MM.1S (cell line): ENCODE results near the gene XYLT1.

Source experiments
- DNase-seq: peaks from one replicate; pipeline ENCODE4 v3.0.0-alpha.2; 2015
- H2AFZ ChIP-seq: fragments of 300-600 bp; sonication (generic); 2 replicates; pipeline ENCODE4 v1.6.0; 2016; ENCODE audit warnings: antibody characterized with exemption, low read length
- H3F3A ChIP-seq: fragments of 300-600 bp; sonication (generic); 2 replicates; pipeline ENCODE4 v1.6.1; 2016; ENCODE audit warnings: mild to moderate bottlenecking, antibody characterized with exemption, low read length, moderate library complexity, mixed read lengths; ENCODE audit not compliant: insufficient read depth
- H3K27ac ChIP-seq: fragments of 300-600 bp; sonication (generic); 2 replicates; pipeline ENCODE4 v1.5.1; 2016; ENCODE audit warnings: mild to moderate bottlenecking, low read length
- H3K27me3 ChIP-seq: fragments of 300-600 bp; sonication (generic); replicated peaks from 2 replicates; pipeline ENCODE4 v1.6.0; 2016; ENCODE audit warnings: low read length; ENCODE audit not compliant: insufficient read depth
- H3K36me3 ChIP-seq: fragments of 300-600 bp; sonication (generic); replicated peaks from 2 replicates; pipeline ENCODE4 v1.6.1; 2016; ENCODE audit warnings: mild to moderate bottlenecking, low read length, mixed read lengths; ENCODE audit not compliant: insufficient read depth
- H3K4me1 ChIP-seq: fragments of 300-600 bp; sonication (generic); 2 replicates; pipeline ENCODE4 v1.6.1; 2016; ENCODE audit warnings: low read length, mixed read lengths
- H3K4me2 ChIP-seq: fragments of 300-600 bp; sonication (generic); 2 replicates; pipeline ENCODE4 v1.6.0; 2016; ENCODE audit warnings: low read depth, low read length
- H3K4me3 ChIP-seq: fragments of 300-600 bp; sonication (generic); 2 replicates; pipeline ENCODE4 v1.5.1; 2016; ENCODE audit warnings: low read length, mixed read lengths
- H3K79me2 ChIP-seq: fragments of 300-600 bp; sonication (generic); 2 replicates; pipeline ENCODE4 v1.6.1; 2016; ENCODE audit warnings: mixed run types, low read length, mixed read lengths
- H3K9ac ChIP-seq: fragments of 300-600 bp; sonication (generic); 2 replicates; pipeline ENCODE4 v1.6.1; 2016; ENCODE audit warnings: low read length, mixed read lengths
- H3K9me2 ChIP-seq: fragments of 300-600 bp; sonication (generic); replicated peaks from 2 replicates; pipeline ENCODE4 v1.6.1; 2016; ENCODE audit warnings: mild to moderate bottlenecking, low read length, mixed read lengths; ENCODE audit not compliant: insufficient read depth
- H3K9me3 ChIP-seq: fragments of 300-600 bp; sonication (generic); replicated peaks from 2 replicates; pipeline ENCODE4 v1.6.1; 2016; ENCODE audit warnings: mild to moderate bottlenecking, low read length, mixed read lengths; ENCODE audit not compliant: insufficient read depth
- H4K20me1 ChIP-seq: fragments of 300-600 bp; sonication (generic); 2 replicates; pipeline ENCODE4 v1.6.1; 2016; ENCODE audit warnings: mild to moderate bottlenecking, low read length, moderate library complexity, mixed read lengths; ENCODE audit not compliant: insufficient read depth
- EZH2 ChIP-seq: fragments of 300-600 bp; sonication (generic); optimal IDR thresholded peaks from 2 replicates; pipeline ENCODE3; 2017; ENCODE audit warnings: low read depth, mild to moderate bottlenecking, antibody characterized with exemption, low read length, mixed read lengths
- EZH2phosphoT487 ChIP-seq: fragments of 300-600 bp; sonication (generic); IDR thresholded peaks from 2 replicates; pipeline ENCODE4 v1.6.1; 2018; ENCODE audit warnings: antibody characterized with exemption, low read length
- TF ChIP-seq, protein P1 (sequence below): fragments of 300-600 bp; sonication (generic); IDR thresholded peaks from 2 replicates; pipeline ENCODE4 v1.5.1; 2016; ENCODE audit warnings: antibody characterized with exemption, low read length, mixed read lengths

Gene XYLT1

DNA sequence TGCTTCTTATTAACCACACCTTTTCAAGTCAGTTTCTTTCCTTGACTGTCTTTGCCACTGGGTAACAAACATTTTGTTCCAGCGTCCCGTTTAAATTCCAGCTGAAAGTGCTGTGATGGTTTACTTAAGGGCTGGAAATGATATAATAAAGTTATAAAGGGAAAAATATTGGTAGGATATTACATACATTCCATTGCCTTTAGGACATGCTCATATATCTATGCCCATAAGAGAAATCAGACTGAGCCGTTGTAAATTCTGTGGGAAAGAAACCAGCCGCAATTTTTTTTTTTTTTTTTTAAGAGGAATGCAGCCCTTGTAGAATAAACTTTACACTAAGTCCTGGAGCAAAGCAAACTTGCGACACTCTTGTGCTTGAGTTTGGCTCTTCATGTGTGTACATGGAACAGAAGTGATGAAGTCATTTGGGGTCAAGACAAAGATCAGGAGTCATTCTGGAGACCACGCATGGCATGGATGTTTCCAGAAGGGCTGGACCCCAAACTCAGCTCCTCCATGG, 210.9 kb downstream of the XYLT1 start:
- Histone ChIP-seq H3K4me2 (peak overlapping the region; percentile 93), H3K9me3 (no peaks in the 10 kb centered on the region), H3K4me1 (peaks cover 42% of the 10 kb centered on the region), H3K27ac (peak overlapping the region; percentile 91; the same call in 1 of the 2 replicates), H4K20me1 (no peaks in the 10 kb centered on the region), H3K79me2 (peaks cover 41% of the 10 kb centered on the region), H3F3A (peaks cover 20% of the 10 kb centered on the region), H2AFZ (no peak overlapping the region), H3K4me3 (peak overlapping the region; percentile 66), H3K36me3 (no peaks in the 10 kb centered on the region), H3K27me3 (no peaks in the 10 kb centered on the region), H3K9ac (peak overlapping the region; percentile 70; the same call in 1 of the 2 replicates), H3K9me2 (no peaks in the 10 kb centered on the region)
- DNase-seq: no peak
- TF ChIP-seq, protein P1, sequence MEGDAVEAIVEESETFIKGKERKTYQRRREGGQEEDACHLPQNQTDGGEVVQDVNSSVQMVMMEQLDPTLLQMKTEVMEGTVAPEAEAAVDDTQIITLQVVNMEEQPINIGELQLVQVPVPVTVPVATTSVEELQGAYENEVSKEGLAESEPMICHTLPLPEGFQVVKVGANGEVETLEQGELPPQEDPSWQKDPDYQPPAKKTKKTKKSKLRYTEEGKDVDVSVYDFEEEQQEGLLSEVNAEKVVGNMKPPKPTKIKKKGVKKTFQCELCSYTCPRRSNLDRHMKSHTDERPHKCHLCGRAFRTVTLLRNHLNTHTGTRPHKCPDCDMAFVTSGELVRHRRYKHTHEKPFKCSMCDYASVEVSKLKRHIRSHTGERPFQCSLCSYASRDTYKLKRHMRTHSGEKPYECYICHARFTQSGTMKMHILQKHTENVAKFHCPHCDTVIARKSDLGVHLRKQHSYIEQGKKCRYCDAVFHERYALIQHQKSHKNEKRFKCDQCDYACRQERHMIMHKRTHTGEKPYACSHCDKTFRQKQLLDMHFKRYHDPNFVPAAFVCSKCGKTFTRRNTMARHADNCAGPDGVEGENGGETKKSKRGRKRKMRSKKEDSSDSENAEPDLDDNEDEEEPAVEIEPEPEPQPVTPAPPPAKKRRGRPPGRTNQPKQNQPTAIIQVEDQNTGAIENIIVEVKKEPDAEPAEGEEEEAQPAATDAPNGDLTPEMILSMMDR: no peak

DNA sequence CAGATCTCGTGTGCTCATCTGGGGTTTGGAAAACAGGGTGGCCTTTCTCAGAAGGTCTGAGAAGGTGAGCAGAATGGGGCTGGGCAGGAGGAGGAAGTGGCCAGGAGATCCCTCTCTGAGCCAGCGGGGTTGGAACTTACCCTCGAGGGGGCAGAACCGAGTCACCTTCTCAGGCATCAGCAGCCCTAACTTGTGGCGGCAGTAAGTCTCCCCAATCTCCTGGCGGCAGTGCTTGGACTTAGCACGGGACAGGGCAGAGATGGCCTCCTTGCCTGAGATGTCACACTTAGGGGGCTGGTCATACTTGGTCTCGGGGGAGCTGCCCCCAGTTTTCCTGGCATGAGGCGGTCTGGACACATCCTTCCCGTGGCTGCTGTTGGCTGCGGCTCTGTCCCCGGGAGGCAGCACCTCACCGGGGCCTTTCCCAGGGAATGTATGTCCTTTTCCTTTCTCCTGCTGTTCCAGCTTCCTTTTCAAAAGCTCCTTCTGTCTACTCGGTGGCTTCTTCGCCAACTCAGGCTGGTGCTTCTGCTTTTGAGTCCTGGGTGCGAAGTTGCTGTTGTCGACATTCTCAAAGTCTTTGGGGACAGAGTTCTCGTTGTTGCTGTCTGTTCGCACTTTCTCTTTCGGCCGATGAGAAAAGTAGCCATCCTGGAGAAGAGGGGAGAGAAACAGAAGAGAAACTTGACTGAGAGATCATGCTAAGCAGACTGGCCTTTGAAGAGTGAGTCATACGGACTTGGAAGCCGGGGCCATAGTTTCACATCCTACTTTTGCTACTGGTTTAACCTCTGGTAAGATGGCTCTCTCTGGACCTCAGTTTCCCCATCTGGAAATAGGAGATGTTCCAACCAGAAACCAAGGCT, 211.7 kb downstream of the XYLT1 start:
- H3K9me2 ChIP-seq: no peaks in the 10 kb centered on the region
- TF ChIP-seq EZH2phosphoT487: no peak
- no peak for TF ChIP-seq EZH2
- TF ChIP-seq, protein P1: peak; percentile 79
- H2AFZ ChIP-seq: peak overlapping the region; percentile 64
- peak overlapping the region; percentile 93 for H3K4me2 ChIP-seq
- peaks cover 42% of the 10 kb centered on the region for H3K4me1 ChIP-seq
- H3K27ac ChIP-seq: peak overlapping the region; percentile 91
- H3K4me3 ChIP-seq: peak overlapping the region; percentile 66
- DNase-seq: peak; percentile 87
- no peaks in the 10 kb centered on the region for H3K36me3 ChIP-seq
- H4K20me1 ChIP-seq: no peaks in the 10 kb centered on the region
- H3K79me2 ChIP-seq: peaks cover 47% of the 10 kb centered on the region
- peak overlapping the region; percentile 70 for H3K9ac ChIP-seq
- peaks cover 20% of the 10 kb centered on the region for H3F3A ChIP-seq
- H3K9me3 ChIP-seq: no peaks in the 10 kb centered on the region
- no peaks in the 10 kb centered on the region for H3K27me3 ChIP-seq

DNA sequence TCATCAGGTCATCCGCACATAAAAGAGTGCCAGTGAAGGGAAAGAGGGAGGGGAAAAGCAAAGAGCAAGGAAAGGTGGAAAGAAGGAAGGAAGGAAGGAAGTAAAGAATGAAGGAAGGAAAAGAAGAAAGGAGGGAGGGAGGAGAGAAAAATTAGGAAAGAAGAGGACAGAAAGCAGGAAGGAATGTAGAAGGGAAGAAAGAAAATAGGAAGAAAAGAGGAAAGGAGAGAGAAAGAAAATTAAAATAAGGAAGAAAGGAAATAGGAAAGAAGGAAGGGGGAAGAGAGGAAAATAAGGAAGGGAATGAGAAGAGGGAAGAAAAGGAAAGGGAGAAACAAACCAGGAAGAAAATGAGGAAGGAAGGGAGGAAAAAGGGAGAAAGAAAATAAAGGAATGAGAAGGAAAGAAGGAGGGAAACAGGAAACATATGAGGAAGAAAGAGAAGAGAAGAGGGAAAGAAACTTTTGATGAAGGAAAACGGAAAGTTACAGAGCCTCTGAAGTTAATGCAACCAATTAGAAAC, 212.6 kb downstream of the XYLT1 start:
- peak overlapping the region; percentile 66 for H3K4me3 ChIP-seq
- peaks cover 42% of the 10 kb centered on the region for H3K4me1 ChIP-seq
- H3K27ac ChIP-seq: peak overlapping the region; percentile 91; the same call in 1 of the 2 replicates
- no peaks in the 10 kb centered on the region for H3K9me3 ChIP-seq
- H3K36me3 ChIP-seq: no peaks in the 10 kb centered on the region
- peaks cover 54% of the 10 kb centered on the region for H3K79me2 ChIP-seq
- H2AFZ ChIP-seq: no peak overlapping the region
- H3K27me3 ChIP-seq: no peaks in the 10 kb centered on the region
- no peak overlapping the region; the same call in 1 of the 2 replicates for H3K9ac ChIP-seq
- peak overlapping the region; percentile 93 for H3K4me2 ChIP-seq
- TF ChIP-seq EZH2phosphoT487 (no peak), EZH2 (no peak)
- TF ChIP-seq, protein P1: no peak
- no peak for DNase-seq
- H4K20me1 ChIP-seq: no peaks in the 10 kb centered on the region
- no peaks in the 10 kb centered on the region for H3K9me2 ChIP-seq
- peaks cover 20% of the 10 kb centered on the region for H3F3A ChIP-seq
